Thymus (tissue), 11 donors: ENCODE measurements around the gene UBA7. TPM values are rescaled to one million over a fixed set of nuclear protein-coding genes. Genes with fewer than 3 reads are reported as not detected.
"Not testable (repeated sequence)": the region's sequence is repeated elsewhere in the genome, so short reads cannot be mapped to it uniquely, and the experiment has no call there.

Source experiments
- DNase-seq, 9 donors: peaks; one replicate each; pipeline ENCODE4 v3.0.0-alpha.2; 2013; ENCODE audit warnings: low spot score in 9 of 9, low read depth in 6 of 9, missing footprints in 1 of 9
- H3K27ac ChIP-seq, 2 donors: one replicate each; pipeline ENCODE4 v1.5.1; 2013; ENCODE audit warnings: control low read depth in 1 of 2, low read depth in 1 of 2, low read length in 1 of 2, mild to moderate bottlenecking in 1 of 2, moderate library complexity in 1 of 2
- H3K27me3 ChIP-seq, 2 donors: one replicate each; pipeline ENCODE4 v1.5.1; 2013; ENCODE audit warnings: low read length in 1 of 2; ENCODE audit not compliant: control insufficient read depth in 2 of 2, insufficient read depth in 1 of 2
- H3K36me3 ChIP-seq, 2 donors: one replicate each; pipeline ENCODE4 v1.5.1; 2013; ENCODE audit warnings: low read length in 1 of 2, mild to moderate bottlenecking in 1 of 2, moderate library complexity in 1 of 2; ENCODE audit not compliant: control insufficient read depth in 2 of 2, insufficient read depth in 2 of 2
- H3K4me1 ChIP-seq, 2 donors: one replicate each; pipeline ENCODE4 v1.5.1; 2013; ENCODE audit warnings: low read length in 2 of 2; ENCODE audit not compliant: control insufficient read depth in 2 of 2, insufficient read depth in 2 of 2
- H3K4me3 ChIP-seq, 2 donors: one replicate each; pipeline ENCODE4 v1.5.1; 2013; ENCODE audit warnings: low read length in 2 of 2, control low read depth in 1 of 2, mild to moderate bottlenecking in 1 of 2
- H3K9me3 ChIP-seq, 2 donors: one replicate each; pipeline ENCODE4 v1.5.1; 2013; ENCODE audit warnings: low read length in 1 of 2, mild to moderate bottlenecking in 1 of 2; ENCODE audit not compliant: control insufficient read depth in 2 of 2, insufficient read depth in 1 of 2
- WGBS: extraction: QIAGEN DNeasy Blood & Tissue Kit; methylation state at CpG from one replicate; pipeline ENCODE4 v1.1.7; 2013; 5-methylcytosine and 5-hydroxymethylcytosine counted together
- polyA plus RNA-seq: library from polyadenylated mRNA; stranded (reverse); fragments of 200-250 nt; gene quantifications from one replicate; pipeline ENCODE4 v1.2.3, GENCODE V29; 2013
- total RNA-seq: library from RNA; stranded (reverse); fragments of 120-200 nt; gene quantifications from one replicate; pipeline ENCODE4 v1.2.4, GENCODE V29; 2013
- donor health status: healthy.

UBA7 gene
- total and polyA plus RNA-seq, 2 donors: 56.8 to 85.7 TPM

DNA sequence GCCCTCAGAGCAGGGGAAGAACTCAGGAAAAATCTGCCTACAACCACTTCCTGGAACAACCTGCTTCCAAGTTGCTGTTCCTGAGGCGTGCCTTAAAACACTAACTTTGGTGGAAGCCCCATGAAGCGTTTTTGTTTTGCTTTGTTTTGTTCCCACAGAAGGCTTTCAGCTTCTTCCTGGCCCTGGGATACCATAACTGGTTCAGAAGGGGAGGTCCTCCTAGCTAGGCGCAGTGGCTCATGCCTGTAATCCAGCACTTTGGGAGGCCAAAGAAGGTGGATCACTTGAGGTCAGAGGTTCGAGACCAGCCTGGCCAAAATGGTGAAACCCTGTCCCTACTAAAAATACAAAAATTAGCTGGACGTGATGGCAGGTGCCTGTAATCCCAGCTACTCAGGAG, 26.2 kb downstream of the UBA7 start:
- Histone ChIP-seq H3K4me3 (no peak overlapping the region), H3K27ac (peak overlapping the region in 1 of 2 donors; percentile 87), H3K27me3 (no peaks in the 10 kb centered on the region), H3K36me3 (peaks cover 6 to 10% of the 10 kb centered on the region in 2 donors), H3K9me3 (no peaks in the 10 kb centered on the region), H3K4me1 (peaks cover 12 to 30% of the 10 kb centered on the region in 2 donors)
- no peak for DNase-seq
- WGBS: 94% methylated on average over 5 of the region's 5 CpGs

DNA sequence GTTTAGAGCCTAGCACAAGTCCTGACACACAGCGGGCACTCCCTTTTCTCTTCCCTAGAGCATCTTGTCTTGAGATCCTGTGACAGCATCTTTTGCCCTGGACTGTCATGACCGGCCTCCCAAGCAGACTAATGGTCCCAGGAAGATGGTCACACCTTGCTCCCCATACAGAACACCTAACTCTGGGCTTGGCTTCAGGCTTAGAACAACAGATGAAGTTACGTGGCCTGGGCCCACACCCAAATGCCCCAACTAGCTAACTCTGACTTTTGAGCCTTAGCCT, 26.6 kb downstream of the UBA7 start:
- H3K27ac ChIP-seq: peak overlapping the region; percentile 87 to 94

GRCh38 chr3:49786357-49787181, 27.2 kb downstream of the UBA7 start, which contains the start of gene IP6K1:
TSS of gene IP6K1 (minus strand) at chr3:49786542. CDS start at chr3:49748040, 38,502 bp downstream.
- Histone ChIP-seq H3K4me1 (peaks cover 12 to 30% of the 10 kb centered on the region in 2 donors), H3K27me3 (no peaks in the 10 kb centered on the region), H3K27ac (peak within 1 kb of the TSS; percentile 87 to 94), H3K36me3 (peaks cover 13 to 17% of the 10 kb centered on the region in 2 donors), H3K4me3 (peak within 1 kb of the TSS; percentile 79 to 100), H3K9me3 (no peaks in the 10 kb centered on the region)
- WGBS: 4% methylated on average over 55 of the region's 55 CpGs
- peak; percentile 99 to 100 (median 100) for DNase-seq

More for the DNA sequence above, 26.6 kb downstream of the UBA7 start:
- H3K9me3 ChIP-seq: no peaks in the 10 kb centered on the region
- peak overlapping the region; percentile 79 to 100 for H3K4me3 ChIP-seq
- peaks cover 12 to 30% of the 10 kb centered on the region in 2 donors for H3K4me1 ChIP-seq
- peaks cover 9 to 14% of the 10 kb centered on the region in 2 donors for H3K36me3 ChIP-seq
- H3K27me3 ChIP-seq: no peaks in the 10 kb centered on the region
- no peak for DNase-seq
- WGBS: 65% methylated on average over 3 of the region's 3 CpGs

- H3K4me1 ChIP-seq: peaks cover 12 to 27% of the 10 kb centered on the region in 2 donors
- H3K36me3 ChIP-seq: peaks cover 18 to 21% of the 10 kb centered on the region in 2 donors
- WGBS: 2% methylated on average over 50 of the region's 50 CpGs
- peak overlapping the region; percentile 75 to 94 for H3K27ac ChIP-seq
- H3K4me3 ChIP-seq: peak overlapping the region; percentile 79 to 100
- no peaks in the 10 kb centered on the region for H3K27me3 ChIP-seq
- peak in 1 of 9 donors; percentile 66 for DNase-seq
- H3K9me3 ChIP-seq: no peaks in the 10 kb centered on the region
Measured at GRCh38 chr3:49785565-49786356, 28.0 kb downstream of the UBA7 start.

DNA sequence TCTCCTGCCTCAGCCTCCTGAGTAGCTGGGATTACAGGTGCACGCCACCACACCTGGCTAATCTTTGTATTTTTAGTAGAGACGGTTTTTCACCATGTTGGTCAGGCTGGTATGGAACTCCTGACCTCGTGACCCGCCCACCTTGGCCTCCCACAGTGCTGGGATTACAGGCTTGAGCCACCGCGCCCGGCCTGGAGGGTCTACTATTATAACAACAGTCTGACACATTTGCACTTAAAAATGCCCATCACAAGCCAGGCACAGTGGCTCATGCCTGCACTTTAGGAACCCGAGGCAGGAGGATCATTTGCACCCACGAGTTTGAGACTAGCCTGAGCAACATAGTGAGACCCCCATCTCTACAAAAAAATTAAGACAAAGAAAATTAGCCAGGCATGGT, 31.5 kb downstream of the UBA7 start:
- WGBS: 97% methylated on average over 9 of the region's 9 CpGs
- H3K4me3 ChIP-seq, H3K9me3 ChIP-seq, DNase-seq, H3K27me3 ChIP-seq, H3K27ac ChIP-seq: not testable (repeated sequence)
- Histone ChIP-seq H3K4me1 (peaks cover 12 to 18% of the 10 kb centered on the region in 2 donors), H3K36me3 (peaks cover 28% of the 10 kb centered on the region in 2 donors)

DNA sequence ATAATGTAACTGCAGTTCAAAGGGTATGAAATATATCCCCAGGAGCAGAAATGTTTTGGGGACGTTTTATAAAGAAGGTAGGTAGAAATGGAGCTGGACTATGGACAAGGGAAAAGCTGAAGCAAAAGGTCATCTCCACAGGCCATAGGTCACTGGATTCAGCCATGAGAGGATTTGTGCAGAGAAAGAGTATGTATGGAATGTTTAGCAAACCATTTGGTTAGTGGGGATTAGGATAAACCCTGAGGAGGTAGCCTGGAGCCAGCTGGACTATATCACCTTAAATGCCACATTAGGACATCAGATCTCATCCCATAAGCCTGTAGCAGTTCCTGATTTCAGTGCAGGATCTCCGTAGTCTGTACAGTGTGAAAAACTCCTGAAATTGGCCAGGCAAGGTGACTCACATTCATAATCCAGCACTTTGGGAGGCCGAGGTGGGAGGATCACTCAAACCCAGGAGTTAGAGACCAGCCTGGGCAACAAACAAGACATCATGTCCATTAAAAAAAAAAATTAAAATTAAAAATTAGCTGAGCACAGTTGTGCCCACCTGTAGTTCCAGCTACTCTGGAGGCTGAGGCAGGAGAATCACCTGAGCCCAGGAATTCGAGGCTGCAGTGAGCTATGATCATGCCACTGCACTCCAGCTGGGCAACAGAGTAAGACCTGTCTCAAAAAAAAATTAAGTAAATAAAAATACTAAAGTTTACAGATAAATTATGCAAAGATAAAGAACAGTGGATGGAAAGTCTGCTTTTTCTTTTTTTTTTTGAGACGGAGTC, 32.1 kb downstream of the UBA7 start:
- Histone ChIP-seq H3K36me3 (peaks cover 31 to 33% of the 10 kb centered on the region in 2 donors), H3K27ac (no peak overlapping the region), H3K4me1 (peaks cover 6 to 12% of the 10 kb centered on the region in 2 donors), H3K4me3 (no peak overlapping the region), H3K27me3 (no peaks in the 10 kb centered on the region), H3K9me3 (no peaks in the 10 kb centered on the region)
- DNase-seq: no peak
- 98% methylated on average over 5 of the region's 5 CpGs for WGBS

DNA sequence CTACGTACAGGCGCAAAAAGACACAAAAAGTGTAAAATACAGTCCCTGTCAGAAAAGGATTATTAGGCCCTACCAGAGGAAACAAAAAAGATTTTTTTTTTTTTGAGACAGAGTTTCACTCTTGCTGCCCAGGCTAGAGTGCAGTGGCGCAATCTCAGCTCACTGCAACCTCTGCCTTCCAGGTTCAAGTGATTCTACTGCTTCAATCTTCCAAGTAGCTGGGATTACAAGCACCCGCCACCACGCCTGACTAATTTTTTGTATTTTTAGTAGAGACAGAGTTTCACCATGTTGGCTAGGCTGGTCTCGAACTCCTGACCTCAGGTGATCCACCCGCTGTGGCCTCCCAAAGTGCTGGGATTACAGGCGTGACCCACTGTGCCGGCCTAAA, 32.8 kb downstream of the UBA7 start:
- 96% methylated on average over 9 of the region's 9 CpGs for WGBS
- H3K36me3 ChIP-seq: peaks cover 32 to 35% of the 10 kb centered on the region in 2 donors

GRCh38 chr3:49780080-49780974, 33.4 kb downstream of the UBA7 start:
- no peak for DNase-seq
- Histone ChIP-seq H3K4me1 (peaks cover 6 to 12% of the 10 kb centered on the region in 2 donors), H3K27me3 (no peaks in the 10 kb centered on the region), H3K9me3 (no peaks in the 10 kb centered on the region), H3K4me3 (no peak overlapping the region), H3K36me3 (peaks cover 36 to 37% of the 10 kb centered on the region in 2 donors), H3K27ac (no peak overlapping the region)
- WGBS: 55% methylated on average over 4 of the region's 4 CpGs

More for the DNA sequence above, 32.8 kb downstream of the UBA7 start:
- not testable (repeated sequence) for H3K4me3 ChIP-seq, H3K27me3 ChIP-seq, H3K27ac ChIP-seq, H3K9me3 ChIP-seq, DNase-seq
- peaks cover 6 to 12% of the 10 kb centered on the region in 2 donors for H3K4me1 ChIP-seq
